HepG2 (cell line): ENCODE data around the gene SLC15A3. TPM values are rescaled to one million over a fixed set of nuclear protein-coding genes. Genes with fewer than 3 reads are reported as not detected.

Source experiments
- FUBP1 ChIP-seq: sonication (generic); formaldehyde crosslinking; IDR thresholded peaks from 2 replicates; pipeline ENCODE4 v1.5.1; 2020; ENCODE audit warnings: missing genetic modification reagents, mild to moderate bottlenecking, borderline replicate concordance
- HNF4A ChIP-seq: sonication (generic); formaldehyde crosslinking; IDR thresholded peaks from 2 replicates; pipeline ENCODE4 v1.4.0; 2020; ENCODE audit warnings: missing genetic modification reagents
- KLF15 ChIP-seq: sonication (generic); formaldehyde crosslinking; IDR thresholded peaks from 2 replicates; pipeline ENCODE4 v1.8.1; 2023; ENCODE audit warnings: borderline replicate concordance, mild to moderate bottlenecking, inconsistent platforms, missing genetic modification reagents, mixed read lengths
- KLF16 ChIP-seq, 2 experiments: sonication (generic) in 1 of 2; formaldehyde crosslinking in 1 of 2; IDR thresholded peaks; 2 replicates each; pipeline versions ENCODE4 v1.6.1 to v1.8.0; 2016 to 2023; ENCODE audit warnings: missing genetic modification reagents in 2 of 2, missing compliant biosample characterization in 1 of 2
- MIER3 ChIP-seq: IDR thresholded peaks from 2 replicates; pipeline ENCODE4 v1.6.1; 2016; ENCODE audit warnings: missing compliant biosample characterization, borderline replicate concordance
- SIN3A ChIP-seq: IDR thresholded peaks from 2 replicates; pipeline ENCODE4 v1.6.1; 2011; ENCODE audit warnings: low read depth, mild to moderate bottlenecking, control low read depth, low read length, borderline replicate concordance
- TBX2 ChIP-seq: sonication (generic); formaldehyde crosslinking; IDR thresholded peaks from 2 replicates; pipeline ENCODE4 v1.5.0; 2020; ENCODE audit warnings: missing genetic modification reagents, mild to moderate bottlenecking, borderline replicate concordance
- TFAP4 ChIP-seq: sonication (generic); IDR thresholded peaks from 2 replicates; pipeline ENCODE4 v1.6.1; 2016; ENCODE audit warnings: low read depth, borderline replicate concordance
- YEATS2 ChIP-seq: sonication (generic); formaldehyde crosslinking; IDR thresholded peaks from 2 replicates; pipeline ENCODE4 v1.4.0; 2020; ENCODE audit warnings: missing genetic modification reagents, borderline replicate concordance
- ZNF101 ChIP-seq: sonication (generic); formaldehyde crosslinking; IDR thresholded peaks from 2 replicates; pipeline ENCODE4 v1.4.0; 2020; ENCODE audit warnings: mild to moderate bottlenecking, low read depth, missing genetic modification reagents, borderline replicate concordance
- ZNF543 ChIP-seq: sonication (generic); formaldehyde crosslinking; IDR thresholded peaks from 2 replicates; pipeline ENCODE4 v1.4.0; 2020; ENCODE audit warnings: mild to moderate bottlenecking, missing genetic modification reagents
- ZNF704 ChIP-seq: sonication (generic); formaldehyde crosslinking; IDR thresholded peaks from 2 replicates; pipeline ENCODE4 v1.8.1; 2023; ENCODE audit warnings: mild to moderate bottlenecking, inconsistent platforms, moderate library complexity, missing genetic modification reagents, borderline replicate concordance
- ZNF777 ChIP-seq: sonication (generic); formaldehyde crosslinking; IDR thresholded peaks from 2 replicates; pipeline ENCODE4 v1.4.0; 2020; ENCODE audit warnings: missing genetic modification reagents
- polyA plus RNA-seq, 8 experiments: library from polyadenylated mRNA; depleted of rRNA in 3 of 8; stranded (reverse) in 7 of 8; unstranded in 1 of 8; fragments of >200 nt; fragmentation: Illumina TruSeq in 4 of 8; extraction: Trizol in 4 of 8; gene quantifications; 2 replicates each; pipeline versions ENCODE4 v1.2.1 to v1.2.3, GENCODE V29; 2011 to 2016; ENCODE audit warnings: low read depth in 4 of 8, missing spikeins in 1 of 8, mixed read lengths in 1 of 8; ENCODE audit not compliant: insufficient read depth in 1 of 8
- total RNA-seq, 5 experiments: library from RNA; depleted of rRNA; stranded (reverse); fragments of >200 nt; fragmentation: Illumina TruSeq; extraction: Trizol; gene quantifications; 2 replicates each; pipeline ENCODE4 v1.2.3, GENCODE V29; 2016; ENCODE audit warnings: low read depth in 1 of 5
- TF ChIP-seq, protein P1 (sequence below): sonication (generic); formaldehyde crosslinking; IDR thresholded peaks from 2 replicates; pipeline ENCODE4 v1.5.0; 2020; ENCODE audit warnings: mild to moderate bottlenecking, missing genetic modification reagents, moderate library complexity
- TF ChIP-seq, protein P2 (sequence below): sonication (generic); formaldehyde crosslinking; IDR thresholded peaks from 2 replicates; pipeline ENCODE4 v1.5.0; 2020; ENCODE audit warnings: mild to moderate bottlenecking, missing genetic modification reagents
- TF ChIP-seq, protein P3 (sequence below): sonication (generic); formaldehyde crosslinking; IDR thresholded peaks from 2 replicates; pipeline ENCODE4 v1.5.0; 2020; ENCODE audit warnings: mild to moderate bottlenecking, missing genetic modification reagents, borderline replicate concordance

The SLC15A3 gene
- total and polyA plus RNA-seq, 2 of the 13 experiments (the other 11 are each of a cell fraction or from before 2014, with no cell fraction given), result 0.45 to 0.77 TPM

GRCh38 chr11:60906132-60906972, 45.6 kb downstream of the SLC15A3 start, which contains the start of gene PRPF19 (continued):
- TF ChIP-seq KLF15, result no peak
- peak; percentile 58; the same call in 1 of the 2 replicates for TF ChIP-seq TFAP4
- peak in 1 of 2 experiments; percentile 64; a peak in 1 of 4 replicates for TF ChIP-seq KLF16 (CRISPR knock-in tag; IDR thresholded peaks at IDR 0.05)
- TF ChIP-seq, protein P1, sequence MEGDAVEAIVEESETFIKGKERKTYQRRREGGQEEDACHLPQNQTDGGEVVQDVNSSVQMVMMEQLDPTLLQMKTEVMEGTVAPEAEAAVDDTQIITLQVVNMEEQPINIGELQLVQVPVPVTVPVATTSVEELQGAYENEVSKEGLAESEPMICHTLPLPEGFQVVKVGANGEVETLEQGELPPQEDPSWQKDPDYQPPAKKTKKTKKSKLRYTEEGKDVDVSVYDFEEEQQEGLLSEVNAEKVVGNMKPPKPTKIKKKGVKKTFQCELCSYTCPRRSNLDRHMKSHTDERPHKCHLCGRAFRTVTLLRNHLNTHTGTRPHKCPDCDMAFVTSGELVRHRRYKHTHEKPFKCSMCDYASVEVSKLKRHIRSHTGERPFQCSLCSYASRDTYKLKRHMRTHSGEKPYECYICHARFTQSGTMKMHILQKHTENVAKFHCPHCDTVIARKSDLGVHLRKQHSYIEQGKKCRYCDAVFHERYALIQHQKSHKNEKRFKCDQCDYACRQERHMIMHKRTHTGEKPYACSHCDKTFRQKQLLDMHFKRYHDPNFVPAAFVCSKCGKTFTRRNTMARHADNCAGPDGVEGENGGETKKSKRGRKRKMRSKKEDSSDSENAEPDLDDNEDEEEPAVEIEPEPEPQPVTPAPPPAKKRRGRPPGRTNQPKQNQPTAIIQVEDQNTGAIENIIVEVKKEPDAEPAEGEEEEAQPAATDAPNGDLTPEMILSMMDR (CRISPR knock-in tag), result peak; percentile 12; the same call in 1 of the 2 replicates
- TF ChIP-seq, protein P2, sequence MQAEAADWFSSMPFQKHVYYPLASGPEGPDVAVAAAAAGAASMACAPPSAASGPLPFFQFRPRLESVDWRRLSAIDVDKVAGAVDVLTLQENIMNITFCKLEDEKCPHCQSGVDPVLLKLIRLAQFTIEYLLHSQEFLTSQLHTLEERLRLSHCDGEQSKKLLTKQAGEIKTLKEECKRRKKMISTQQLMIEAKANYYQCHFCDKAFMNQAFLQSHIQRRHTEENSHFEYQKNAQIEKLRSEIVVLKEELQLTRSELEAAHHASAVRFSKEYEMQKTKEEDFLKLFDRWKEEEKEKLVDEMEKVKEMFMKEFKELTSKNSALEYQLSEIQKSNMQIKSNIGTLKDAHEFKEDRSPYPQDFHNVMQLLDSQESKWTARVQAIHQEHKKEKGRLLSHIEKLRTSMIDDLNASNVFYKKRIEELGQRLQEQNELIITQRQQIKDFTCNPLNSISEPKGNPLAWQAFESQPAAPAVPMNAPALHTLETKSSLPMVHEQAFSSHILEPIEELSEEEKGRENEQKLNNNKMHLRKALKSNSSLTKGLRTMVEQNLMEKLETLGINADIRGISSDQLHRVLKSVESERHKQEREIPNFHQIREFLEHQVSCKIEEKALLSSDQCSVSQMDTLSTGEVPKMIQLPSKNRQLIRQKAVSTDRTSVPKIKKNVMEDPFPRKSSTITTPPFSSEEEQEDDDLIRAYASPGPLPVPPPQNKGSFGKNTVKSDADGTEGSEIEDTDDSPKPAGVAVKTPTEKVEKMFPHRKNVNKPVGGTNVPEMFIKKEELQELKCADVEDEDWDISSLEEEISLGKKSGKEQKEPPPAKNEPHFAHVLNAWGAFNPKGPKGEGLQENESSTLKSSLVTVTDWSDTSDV, result no peak
- TF ChIP-seq HNF4A (CRISPR knock-in tag), result 0 out of 2 replicates have a peak, but pooled peaks have one; percentile 45
- no peak for TF ChIP-seq MIER3 (CRISPR knock-in tag)
- TF ChIP-seq TBX2 (CRISPR knock-in tag), result peak; percentile 94
- TF ChIP-seq ZNF543 (CRISPR knock-in tag), result peak; percentile 91; the same call in 1 of the 2 replicates
- TF ChIP-seq ZNF777 (CRISPR knock-in tag), result peak; percentile 79; the same call in 1 of the 2 replicates
- TF ChIP-seq ZNF101 (CRISPR knock-in tag), result no peak
- TF ChIP-seq YEATS2 (CRISPR knock-in tag), result peak; percentile 99
- peak; percentile 86 for TF ChIP-seq SIN3A
- TF ChIP-seq FUBP1 (CRISPR knock-in tag), result peak; percentile 64; the same call in 1 of the 2 replicates
- TF ChIP-seq, protein P3, sequence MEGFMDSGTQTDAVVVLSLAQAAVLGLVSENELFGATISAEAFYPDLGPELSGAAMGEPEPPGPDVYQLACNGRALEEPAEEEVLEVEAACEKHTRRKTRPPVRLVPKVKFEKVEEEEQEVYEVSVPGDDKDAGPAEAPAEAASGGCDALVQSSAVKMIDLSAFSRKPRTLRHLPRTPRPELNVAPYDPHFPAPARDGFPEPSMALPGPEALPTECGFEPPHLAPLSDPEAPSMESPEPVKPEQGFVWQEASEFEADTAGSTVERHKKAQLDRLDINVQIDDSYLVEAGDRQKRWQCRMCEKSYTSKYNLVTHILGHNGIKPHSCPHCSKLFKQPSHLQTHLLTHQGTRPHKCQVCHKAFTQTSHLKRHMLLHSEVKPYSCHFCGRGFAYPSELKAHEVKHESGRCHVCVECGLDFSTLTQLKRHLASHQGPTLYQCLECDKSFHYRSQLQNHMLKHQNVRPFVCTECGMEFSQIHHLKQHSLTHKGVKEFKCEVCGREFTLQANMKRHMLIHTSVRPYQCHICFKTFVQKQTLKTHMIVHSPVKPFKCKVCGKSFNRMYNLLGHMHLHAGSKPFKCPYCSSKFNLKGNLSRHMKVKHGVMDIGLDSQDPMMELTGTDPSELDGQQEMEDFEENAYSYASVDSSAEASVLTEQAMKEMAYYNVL, result no peak
- TF ChIP-seq ZNF704, result 0 out of 2 replicates have a peak, but pooled peaks have one; percentile 24
